Bronchial epithelial cell (primary cell): ENCODE measurements around the gene CLIC2. TPM values are rescaled to one million over a fixed set of nuclear protein-coding genes. Genes with fewer than 3 reads are reported as not detected.
"Not testable (repeated sequence)": the region's sequence is repeated elsewhere in the genome, so short reads cannot be mapped to it uniquely, and the experiment has no call there.

ENCODE experiments used
- DNase-seq: peaks from one replicate; pipeline ENCODE4 v3.0.0-alpha.2; 2010; ENCODE audit warnings: low read depth
- FAIRE-seq: peaks from 2 replicates; lab custom pipeline; 2011; peaks lifted over from hg19 to GRCh38; lab: Jason Lieb, UNC
- H3K27me3 ChIP-seq: 2 replicates; pipeline ENCODE4 v1.5.1; 2011; ENCODE audit warnings: low read length; ENCODE audit not compliant: control insufficient read depth, insufficient read depth
- H3K36me3 ChIP-seq: 2 replicates; pipeline ENCODE4 v1.5.1; 2011; ENCODE audit warnings: low read length; ENCODE audit not compliant: control insufficient read depth, insufficient read depth
- H3K4me3 ChIP-seq: 2 replicates; pipeline ENCODE4 v1.5.1; 2011; ENCODE audit warnings: mild to moderate bottlenecking, low read depth, low read length, control low read depth
- CTCF ChIP-seq: IDR thresholded peaks from 2 replicates; pipeline ENCODE4 v1.5.1; 2011; ENCODE audit warnings: mild to moderate bottlenecking, moderate library complexity, low read length, control low read depth, inconsistent platforms; ENCODE audit not compliant: insufficient read depth, severe bottlenecking
- total RNA-seq: library from RNA; depleted of rRNA; stranded (reverse); fragments of >200 nt; gene quantifications from 2 replicates; pipeline ENCODE4 v1.2.1, GENCODE V29; 2014

Gene CLIC2
- total RNA-seq, 1 donor from 2014 or later: under 0.01 TPM

GRCh38 chrX:155293771-155294170 lies 40.6 kb downstream of the CLIC2 start:
- no peak for DNase-seq
- no peak for TF ChIP-seq CTCF
- H3K27me3 ChIP-seq: no peaks in the 10 kb centered on the region
- no peak for FAIRE-seq
- no peak overlapping the region for H3K4me3 ChIP-seq
- no peaks in the 10 kb centered on the region for H3K36me3 ChIP-seq

GRCh38 chrX:155279873-155280272 lies 54.5 kb downstream of the CLIC2 start:
- no peak for FAIRE-seq
- no peak for TF ChIP-seq CTCF
- no peak overlapping the region for H3K4me3 ChIP-seq
- H3K27me3 ChIP-seq: no peaks in the 10 kb centered on the region
- no peak for DNase-seq
- no peaks in the 10 kb centered on the region for H3K36me3 ChIP-seq

GRCh38 chrX:155270969-155271368 lies 63.4 kb downstream of the CLIC2 start:
- H3K27me3 ChIP-seq: no peaks in the 10 kb centered on the region
- no peaks in the 10 kb centered on the region for H3K36me3 ChIP-seq
- no peak overlapping the region for H3K4me3 ChIP-seq
- no peak for TF ChIP-seq CTCF
- DNase-seq (no peak), FAIRE-seq (no peak)

DNA sequence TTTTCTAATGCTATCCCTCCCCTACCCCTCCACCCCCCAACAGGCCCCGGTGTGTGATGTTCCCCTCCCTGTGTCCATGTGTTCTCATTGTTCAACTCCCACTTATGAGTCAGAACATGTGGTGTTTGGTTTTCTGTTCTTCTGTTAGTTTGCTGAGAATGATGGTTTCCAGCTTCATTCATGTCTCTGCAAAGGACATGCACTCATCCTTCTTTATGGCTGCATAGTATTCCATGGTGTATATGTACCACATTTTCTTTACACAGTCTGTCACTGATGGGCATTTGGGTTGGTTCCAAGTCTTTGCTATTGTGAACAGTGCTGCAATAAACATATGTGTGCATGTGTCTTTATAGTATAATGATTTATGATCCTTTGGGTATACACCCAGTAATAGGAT lies 66.4 kb downstream of the CLIC2 start:
- not testable (repeated sequence) for H3K4me3 ChIP-seq, H3K36me3 ChIP-seq, H3K27me3 ChIP-seq, FAIRE-seq, DNase-seq

DNA sequence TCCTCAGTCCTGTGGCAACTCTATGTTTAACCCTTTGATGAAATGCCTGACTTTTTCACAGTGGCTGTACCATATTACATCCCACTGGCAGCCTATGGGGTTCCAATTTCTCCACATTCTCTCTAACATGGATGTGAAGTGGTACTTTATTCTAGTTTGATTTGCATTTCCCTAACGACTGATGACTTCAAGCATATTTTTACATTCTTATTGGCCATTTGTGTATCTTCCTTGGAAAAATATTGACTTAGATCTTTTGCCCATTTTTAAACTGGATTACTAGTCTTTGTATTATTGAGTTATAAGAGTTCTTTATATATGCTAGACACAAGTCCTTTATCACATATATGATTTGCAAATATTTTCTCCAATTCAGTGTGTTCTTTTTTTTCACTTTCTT lies 68.0 kb downstream of the CLIC2 start:
- TF ChIP-seq CTCF: no peak
- Histone ChIP-seq H3K36me3 (no peaks in the 10 kb centered on the region), H3K27me3 (no peaks in the 10 kb centered on the region), H3K4me3 (no peak overlapping the region)
- no peak for FAIRE-seq
- no peak for DNase-seq

GRCh38 chrX:155263854-155264628 lies 70.4 kb downstream of the CLIC2 start, which contains the start of gene RAB39B:
TSS of gene RAB39B (minus strand) at chrX:155264491. CDS start at chrX:155264288, 203 bp downstream.
- FAIRE-seq (no peak), DNase-seq (peak; percentile 50)
- Histone ChIP-seq H3K27me3 (no peaks in the 10 kb centered on the region), H3K36me3 (no peaks in the 10 kb centered on the region), H3K4me3 (no peak within 1 kb of the TSS)
- no peak for TF ChIP-seq CTCF
